ENCODE measurements around the gene FHOD3.

DNA sequence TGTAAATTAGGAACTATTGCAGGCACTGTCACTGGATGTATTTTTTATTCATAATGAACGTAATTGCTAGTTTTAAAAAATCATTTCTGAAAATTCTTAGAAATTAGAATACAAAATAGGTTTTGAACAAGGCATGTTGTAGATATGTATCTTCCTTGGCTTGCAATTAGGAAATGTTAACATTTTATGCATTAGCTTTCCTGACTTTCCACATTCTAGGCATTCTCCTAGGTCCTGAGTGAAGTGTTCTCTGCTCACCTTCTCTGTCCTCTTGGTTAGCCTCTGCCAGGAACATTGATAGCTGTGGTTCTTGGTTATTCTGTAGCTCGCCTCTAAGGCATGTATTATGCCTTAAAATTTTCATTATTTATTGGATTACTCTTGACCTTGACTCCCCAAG is 130.3 kb downstream of the FHOD3 start:
- TF ChIP-seq, protein P1, sequence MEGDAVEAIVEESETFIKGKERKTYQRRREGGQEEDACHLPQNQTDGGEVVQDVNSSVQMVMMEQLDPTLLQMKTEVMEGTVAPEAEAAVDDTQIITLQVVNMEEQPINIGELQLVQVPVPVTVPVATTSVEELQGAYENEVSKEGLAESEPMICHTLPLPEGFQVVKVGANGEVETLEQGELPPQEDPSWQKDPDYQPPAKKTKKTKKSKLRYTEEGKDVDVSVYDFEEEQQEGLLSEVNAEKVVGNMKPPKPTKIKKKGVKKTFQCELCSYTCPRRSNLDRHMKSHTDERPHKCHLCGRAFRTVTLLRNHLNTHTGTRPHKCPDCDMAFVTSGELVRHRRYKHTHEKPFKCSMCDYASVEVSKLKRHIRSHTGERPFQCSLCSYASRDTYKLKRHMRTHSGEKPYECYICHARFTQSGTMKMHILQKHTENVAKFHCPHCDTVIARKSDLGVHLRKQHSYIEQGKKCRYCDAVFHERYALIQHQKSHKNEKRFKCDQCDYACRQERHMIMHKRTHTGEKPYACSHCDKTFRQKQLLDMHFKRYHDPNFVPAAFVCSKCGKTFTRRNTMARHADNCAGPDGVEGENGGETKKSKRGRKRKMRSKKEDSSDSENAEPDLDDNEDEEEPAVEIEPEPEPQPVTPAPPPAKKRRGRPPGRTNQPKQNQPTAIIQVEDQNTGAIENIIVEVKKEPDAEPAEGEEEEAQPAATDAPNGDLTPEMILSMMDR (tag by site-specific recombination; IDR thresholded peaks at IDR 0.05) = no peak
- TF ChIP-seq, protein P2, sequence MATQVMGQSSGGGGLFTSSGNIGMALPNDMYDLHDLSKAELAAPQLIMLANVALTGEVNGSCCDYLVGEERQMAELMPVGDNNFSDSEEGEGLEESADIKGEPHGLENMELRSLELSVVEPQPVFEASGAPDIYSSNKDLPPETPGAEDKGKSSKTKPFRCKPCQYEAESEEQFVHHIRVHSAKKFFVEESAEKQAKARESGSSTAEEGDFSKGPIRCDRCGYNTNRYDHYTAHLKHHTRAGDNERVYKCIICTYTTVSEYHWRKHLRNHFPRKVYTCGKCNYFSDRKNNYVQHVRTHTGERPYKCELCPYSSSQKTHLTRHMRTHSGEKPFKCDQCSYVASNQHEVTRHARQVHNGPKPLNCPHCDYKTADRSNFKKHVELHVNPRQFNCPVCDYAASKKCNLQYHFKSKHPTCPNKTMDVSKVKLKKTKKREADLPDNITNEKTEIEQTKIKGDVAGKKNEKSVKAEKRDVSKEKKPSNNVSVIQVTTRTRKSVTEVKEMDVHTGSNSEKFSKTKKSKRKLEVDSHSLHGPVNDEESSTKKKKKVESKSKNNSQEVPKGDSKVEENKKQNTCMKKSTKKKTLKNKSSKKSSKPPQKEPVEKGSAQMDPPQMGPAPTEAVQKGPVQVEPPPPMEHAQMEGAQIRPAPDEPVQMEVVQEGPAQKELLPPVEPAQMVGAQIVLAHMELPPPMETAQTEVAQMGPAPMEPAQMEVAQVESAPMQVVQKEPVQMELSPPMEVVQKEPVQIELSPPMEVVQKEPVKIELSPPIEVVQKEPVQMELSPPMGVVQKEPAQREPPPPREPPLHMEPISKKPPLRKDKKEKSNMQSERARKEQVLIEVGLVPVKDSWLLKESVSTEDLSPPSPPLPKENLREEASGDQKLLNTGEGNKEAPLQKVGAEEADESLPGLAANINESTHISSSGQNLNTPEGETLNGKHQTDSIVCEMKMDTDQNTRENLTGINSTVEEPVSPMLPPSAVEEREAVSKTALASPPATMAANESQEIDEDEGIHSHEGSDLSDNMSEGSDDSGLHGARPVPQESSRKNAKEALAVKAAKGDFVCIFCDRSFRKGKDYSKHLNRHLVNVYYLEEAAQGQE (tag by site-specific recombination; IDR thresholded peaks at IDR 0.05) = no peak
- no peak for TF ChIP-seq ZEB2 (tag by site-specific recombination; IDR thresholded peaks at IDR 0.05)
- no peak for TF ChIP-seq ZNF544 (tag by site-specific recombination; IDR thresholded peaks at IDR 0.05)
- TF ChIP-seq ZNF571 (tag by site-specific recombination; IDR thresholded peaks at IDR 0.05) = no peak
- no peak for TF ChIP-seq ZNF37A (tag by site-specific recombination; IDR thresholded peaks at IDR 0.05)
- TF ChIP-seq ZNF404 (tag by site-specific recombination; IDR thresholded peaks at IDR 0.05) = no peak
- no peak for TF ChIP-seq SP7 (tag by site-specific recombination; IDR thresholded peaks at IDR 0.05)
- no peak for TF ChIP-seq TCF7L2 (IDR thresholded peaks at IDR 0.05; ENCODE audit: borderline replicate concordance, low read depth, low read length)
- TF ChIP-seq ZNF2 (tag by site-specific recombination; IDR thresholded peaks at IDR 0.05) = no peak
